Nephron (organoid): ENCODE results near the gene SRL.
"Not testable (repeated sequence)": the region's sequence is repeated elsewhere in the genome, so short reads cannot be mapped to it uniquely, and the experiment has no call there.

ENCODE experiments used
- H3K27ac Mint-ChIP-seq, 3 experiments: 2 replicates each; pipeline ENCODE4 v1.8.0; 2020; ENCODE audit warnings: mixed read lengths in 3 of 3, mild to moderate bottlenecking in 2 of 3, moderate library complexity in 1 of 3
- H3K27me3 Mint-ChIP-seq: 2 replicates; pipeline ENCODE4 v1.8.0; 2021; ENCODE audit warnings: low read depth, mild to moderate bottlenecking, moderate library complexity, mixed read lengths
- H3K36me3 Mint-ChIP-seq: 2 replicates; pipeline ENCODE4 v1.8.0; 2020; ENCODE audit warnings: low read depth, mixed read lengths
- H3K4me1 Mint-ChIP-seq: 2 replicates; pipeline ENCODE4 v1.8.0; 2020; ENCODE audit warnings: mixed read lengths
- H3K4me3 Mint-ChIP-seq, 3 experiments: 2 replicates each; pipeline ENCODE4 v1.8.0; 2020; ENCODE audit warnings: mild to moderate bottlenecking in 3 of 3, mixed read lengths in 3 of 3, moderate library complexity in 2 of 3
- H3K9me3 Mint-ChIP-seq: 2 replicates; pipeline ENCODE4 v1.8.0; 2020; ENCODE audit warnings: mixed read lengths
- TF ChIP-seq, protein P1 (sequence below), 3 experiments: fragments of 200-600 bp; sonication (generic); IDR thresholded peaks; one replicate each; pipeline ENCODE4 v1.5.0; 2021; ENCODE audit warnings: antibody characterized with exemption in 3 of 3; ENCODE audit not compliant: unreplicated experiment in 3 of 3

The SRL gene

DNA sequence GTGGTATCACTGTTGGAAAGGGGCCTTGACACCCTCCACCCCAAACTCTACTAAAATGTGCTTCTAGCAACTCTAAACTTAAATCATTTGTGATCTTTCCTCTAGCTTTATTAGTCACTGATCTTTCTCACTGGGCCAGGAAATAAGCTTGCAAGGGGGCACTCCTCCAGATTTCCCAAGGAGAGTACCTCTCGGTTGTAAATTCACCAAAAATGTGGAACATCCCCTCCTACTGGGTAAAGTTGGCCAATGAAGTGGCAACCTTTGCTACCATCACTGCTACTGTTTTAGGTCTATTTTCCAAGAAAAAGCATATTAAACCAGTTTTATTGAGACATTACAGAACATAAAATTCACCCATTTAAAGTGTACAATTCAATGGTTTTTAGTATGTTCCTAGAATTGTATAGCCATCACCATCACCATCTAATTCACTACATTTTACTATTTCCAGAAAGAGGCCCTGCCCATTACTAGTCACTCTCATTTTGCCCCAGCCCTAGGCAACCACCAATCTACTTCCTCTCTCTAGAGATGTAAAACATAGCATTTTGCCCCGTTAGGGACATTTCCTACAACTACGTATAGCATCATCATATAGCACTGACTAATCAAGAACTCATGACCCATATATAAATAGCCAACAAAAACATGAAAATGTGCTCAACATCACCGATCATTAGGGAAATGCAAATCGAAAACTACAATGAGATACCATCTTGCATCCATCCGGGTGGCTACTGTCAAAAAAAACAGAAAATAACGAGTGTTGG is 81.0 kb downstream of the SRL start:
- H3K9me3 Mint-ChIP-seq = no peaks in the 10 kb centered on the region
- H3K27ac Mint-ChIP-seq = no peak overlapping the region
- H3K27me3 Mint-ChIP-seq = peaks cover 4% of the 10 kb centered on the region
- H3K4me3 Mint-ChIP-seq = no peak overlapping the region
- TF ChIP-seq, protein P1, sequence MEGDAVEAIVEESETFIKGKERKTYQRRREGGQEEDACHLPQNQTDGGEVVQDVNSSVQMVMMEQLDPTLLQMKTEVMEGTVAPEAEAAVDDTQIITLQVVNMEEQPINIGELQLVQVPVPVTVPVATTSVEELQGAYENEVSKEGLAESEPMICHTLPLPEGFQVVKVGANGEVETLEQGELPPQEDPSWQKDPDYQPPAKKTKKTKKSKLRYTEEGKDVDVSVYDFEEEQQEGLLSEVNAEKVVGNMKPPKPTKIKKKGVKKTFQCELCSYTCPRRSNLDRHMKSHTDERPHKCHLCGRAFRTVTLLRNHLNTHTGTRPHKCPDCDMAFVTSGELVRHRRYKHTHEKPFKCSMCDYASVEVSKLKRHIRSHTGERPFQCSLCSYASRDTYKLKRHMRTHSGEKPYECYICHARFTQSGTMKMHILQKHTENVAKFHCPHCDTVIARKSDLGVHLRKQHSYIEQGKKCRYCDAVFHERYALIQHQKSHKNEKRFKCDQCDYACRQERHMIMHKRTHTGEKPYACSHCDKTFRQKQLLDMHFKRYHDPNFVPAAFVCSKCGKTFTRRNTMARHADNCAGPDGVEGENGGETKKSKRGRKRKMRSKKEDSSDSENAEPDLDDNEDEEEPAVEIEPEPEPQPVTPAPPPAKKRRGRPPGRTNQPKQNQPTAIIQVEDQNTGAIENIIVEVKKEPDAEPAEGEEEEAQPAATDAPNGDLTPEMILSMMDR (IDR thresholded peaks at IDR 0.05; ENCODE audit: unreplicated experiment in 3 of 3) = no peak
- H3K36me3 Mint-ChIP-seq = no peaks in the 10 kb centered on the region
- no peaks in the 10 kb centered on the region for H3K4me1 Mint-ChIP-seq

DNA sequence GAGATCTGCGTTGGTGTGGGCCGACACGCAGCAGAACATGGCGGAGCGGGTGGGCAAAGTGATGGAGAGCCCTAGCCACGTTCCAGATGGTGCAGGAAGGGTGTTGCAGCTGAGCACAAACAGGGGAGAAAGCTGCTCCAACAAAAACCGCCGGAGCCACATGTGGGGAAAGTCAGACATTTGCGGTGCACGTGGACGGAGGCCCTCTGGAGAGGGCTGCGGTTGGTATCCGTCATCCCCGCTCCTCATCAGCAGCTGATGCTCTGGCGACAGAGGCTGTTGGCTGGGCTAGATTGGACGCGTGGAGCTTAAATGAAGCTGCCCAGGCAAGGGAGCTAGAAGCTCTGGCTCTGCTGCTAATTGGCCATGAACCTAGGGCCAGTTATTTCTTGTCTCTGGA is 82.2 kb downstream of the SRL start:
- no peaks in the 10 kb centered on the region for H3K9me3 Mint-ChIP-seq
- TF ChIP-seq, protein P1 (IDR thresholded peaks at IDR 0.05; ENCODE audit: unreplicated experiment in 3 of 3) = no peak
- H3K36me3 Mint-ChIP-seq = no peaks in the 10 kb centered on the region
- H3K27me3 Mint-ChIP-seq = peaks cover 5% of the 10 kb centered on the region
- H3K4me3 Mint-ChIP-seq = no peak overlapping the region
- H3K27ac Mint-ChIP-seq = no peak overlapping the region
- no peaks in the 10 kb centered on the region for H3K4me1 Mint-ChIP-seq

DNA sequence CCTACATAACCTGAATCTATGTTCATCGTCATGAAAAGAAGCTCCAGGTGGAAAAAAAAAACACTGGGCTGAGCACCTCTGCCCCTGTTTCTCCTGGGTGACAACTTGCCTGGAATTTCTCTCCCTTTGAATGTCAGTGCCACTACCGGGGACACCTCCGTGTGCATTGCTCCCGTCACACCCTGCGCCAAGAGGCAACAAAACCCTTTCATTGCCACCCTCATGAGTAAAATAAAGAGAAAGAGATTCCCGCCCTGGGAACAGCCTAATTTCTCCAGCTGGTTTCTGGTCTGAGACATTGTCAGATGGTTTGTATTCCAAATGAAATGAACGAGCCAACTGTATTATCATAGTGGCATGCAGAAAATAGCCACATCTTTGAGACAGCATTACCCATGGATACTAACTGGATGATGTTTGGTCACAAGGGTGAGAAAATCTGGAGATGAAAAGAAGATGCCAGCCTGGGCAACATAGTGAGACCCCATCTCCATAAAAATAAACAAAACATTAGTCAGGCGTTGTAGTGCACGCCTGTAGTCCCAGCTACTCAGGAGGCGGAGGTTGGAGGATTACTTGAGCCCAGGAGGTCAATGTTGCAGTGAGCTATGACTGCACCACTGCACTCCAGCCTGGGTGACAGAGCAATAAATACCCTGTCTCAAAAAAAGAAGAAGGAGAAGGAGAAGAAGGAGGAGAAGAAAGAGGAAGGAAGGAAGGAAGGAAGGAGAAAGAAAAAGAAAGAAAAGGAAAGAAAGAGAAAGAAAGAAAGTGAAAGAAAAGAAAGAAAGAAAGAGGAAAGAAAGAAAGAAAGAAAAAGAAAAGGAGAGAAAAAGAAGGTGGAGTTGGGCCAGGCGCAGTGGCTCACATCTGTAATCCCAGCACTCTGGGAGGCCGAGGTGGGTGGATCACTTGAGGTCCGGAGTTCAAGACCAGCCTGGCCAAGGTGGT is 83.5 kb downstream of the SRL start:
- Mint-ChIP-seq H3K27me3 (peaks cover 5% of the 10 kb centered on the region), H3K36me3 (no peaks in the 10 kb centered on the region), H3K4me3 (no peak overlapping the region), H3K4me1 (no peaks in the 10 kb centered on the region), H3K27ac (no peak overlapping the region), H3K9me3 (no peaks in the 10 kb centered on the region)
- TF ChIP-seq, protein P1 (IDR thresholded peaks at IDR 0.05; ENCODE audit: unreplicated experiment in 3 of 3) = no peak

DNA sequence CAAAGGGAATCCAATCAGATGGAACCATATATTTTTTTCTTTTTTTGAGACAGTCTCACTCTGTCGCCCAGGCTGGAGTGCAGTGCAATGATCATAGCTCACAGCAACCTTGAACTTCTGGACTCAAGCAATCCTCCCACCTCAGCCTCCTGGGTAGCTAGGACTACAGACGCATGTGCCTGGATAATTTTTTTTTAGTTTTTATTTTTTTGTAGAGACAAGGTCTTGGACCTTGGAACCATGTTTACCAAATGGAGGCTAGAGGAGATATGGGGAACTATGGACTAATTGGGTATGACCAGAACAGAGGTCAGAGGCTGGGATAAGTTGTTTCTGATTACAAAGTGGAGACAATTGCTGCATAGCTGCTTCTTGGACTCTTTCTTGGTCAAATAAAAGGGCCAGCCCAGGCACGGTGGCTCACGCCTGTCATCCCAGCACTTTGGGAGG is 84.5 kb downstream of the SRL start:
- Mint-ChIP-seq H3K27me3 (peaks cover 8% of the 10 kb centered on the region), H3K36me3 (no peaks in the 10 kb centered on the region), H3K4me1 (no peaks in the 10 kb centered on the region), H3K27ac (no peak overlapping the region), H3K4me3 (no peak overlapping the region), H3K9me3 (no peaks in the 10 kb centered on the region)
- TF ChIP-seq, protein P1 (IDR thresholded peaks at IDR 0.05; ENCODE audit: unreplicated experiment in 3 of 3) = no peak

DNA sequence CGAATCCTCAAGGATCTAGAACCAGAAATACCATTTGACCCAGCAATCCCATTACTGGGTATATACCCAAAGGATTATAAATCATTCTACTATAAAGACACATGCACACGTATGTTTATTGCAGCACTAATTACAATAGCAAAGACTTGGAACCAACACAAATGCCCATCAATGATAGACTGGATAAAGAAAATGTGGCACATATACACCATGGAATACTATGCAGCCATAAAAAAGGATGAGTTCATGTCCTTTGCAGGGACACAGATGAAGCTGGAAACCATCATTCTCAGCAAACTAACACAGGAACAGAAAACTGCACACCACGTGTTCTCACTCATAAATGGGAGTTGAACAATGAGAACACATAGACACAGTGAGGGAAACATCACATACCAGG is 85.4 kb downstream of the SRL start:
- H3K9me3 Mint-ChIP-seq, H3K4me3 Mint-ChIP-seq, H3K36me3 Mint-ChIP-seq, H3K27ac Mint-ChIP-seq, H3K27me3 Mint-ChIP-seq, H3K4me1 Mint-ChIP-seq: not testable (repeated sequence)

DNA sequence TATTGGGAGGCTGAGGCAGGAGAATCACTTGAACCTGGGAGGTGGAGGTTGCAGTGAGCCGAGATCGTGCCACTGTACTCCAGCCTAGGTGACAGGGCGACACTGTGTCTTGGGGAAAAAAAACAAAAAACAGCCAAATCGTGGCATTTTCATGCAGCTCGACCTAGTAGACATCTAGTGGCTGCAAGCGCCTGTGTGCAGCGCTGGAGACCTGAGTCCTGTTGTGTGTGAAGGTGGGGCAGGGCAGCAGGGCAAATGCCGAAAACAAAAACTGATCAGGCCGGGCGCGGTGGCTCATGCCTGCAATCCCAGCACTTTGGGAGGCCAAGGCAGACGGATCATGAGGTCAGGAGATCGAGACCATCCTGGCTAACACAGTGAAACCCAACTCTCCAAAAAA is 88.5 kb downstream of the SRL start:
- H3K36me3 Mint-ChIP-seq = not testable (repeated sequence)

More for the DNA sequence above, 88.5 kb downstream of the SRL start:
- H3K4me3 Mint-ChIP-seq, H3K27me3 Mint-ChIP-seq, H3K27ac Mint-ChIP-seq, H3K9me3 Mint-ChIP-seq, H3K4me1 Mint-ChIP-seq: not testable (repeated sequence)
